Uterus (tissue), 4 donors: ENCODE data around the gene MOB3A. TPM values are rescaled to one million over a fixed set of nuclear protein-coding genes. Genes with fewer than 3 reads are reported as not detected.

Source experiments
- DNase-seq, 2 donors: peaks; one replicate each; pipeline ENCODE4 v3.0.0-alpha.2; 2019 to 2020
- H3K27ac ChIP-seq, 2 donors: fragments of 200-600 bp; sonication (generic); 1 replicate in 1 of 2; 2 replicates in 1 of 2; pipeline ENCODE4 v1.5.1; 2016 to 2018
- H3K27me3 ChIP-seq, 2 donors: fragments of 200-600 bp; sonication (generic); one replicate each; pipeline ENCODE4 v1.5.1; 2018 to 2019; ENCODE audit warnings: control low read depth in 1 of 2
- H3K36me3 ChIP-seq, 2 donors: fragments of 200-600 bp; sonication (generic); one replicate each; pipeline ENCODE4 v1.5.1; 2019; ENCODE audit warnings: control low read depth in 1 of 2
- H3K4me1 ChIP-seq, 2 donors: fragments of 200-600 bp; sonication (generic); one replicate each; pipeline ENCODE4 v1.5.1; 2018 to 2019; ENCODE audit warnings: control low read depth in 1 of 2
- H3K4me3 ChIP-seq, 2 donors: fragments of 200-600 bp; sonication (generic); 1 replicate in 1 of 2; 2 replicates in 1 of 2; pipeline ENCODE4 v1.5.1; 2018 to 2019; ENCODE audit warnings: mild to moderate bottlenecking in 1 of 2
- H3K9me3 ChIP-seq, 2 donors: fragments of 200-600 bp; sonication (generic); one replicate each; pipeline ENCODE4 v1.5.1; 2019; ENCODE audit warnings: control low read depth in 1 of 2
- POLR2A ChIP-seq, 2 donors: fragments of 450-650 bp; IDR thresholded peaks; one replicate each; pipeline ENCODE4 v1.6.1; 2016; ENCODE audit warnings: antibody characterized with exemption in 2 of 2, mild to moderate bottlenecking in 1 of 2, moderate library complexity in 1 of 2
- intact Hi-C: fragments of 100-400 bp; cut with DNase I; formaldehyde crosslinking; loops from one replicate; pipeline ENCODE4 v1.15.1; 2023; ENCODE audit warnings: low total_unique reads
- total RNA-seq, 4 donors: library from RNA; depleted of rRNA in 3 of 4; stranded (reverse); fragments of >200 nt in 3 of 4; gene quantifications; one replicate each; pipeline versions ENCODE4 v1.1.0 to v1.2.4, GENCODE V29; 2014 to 2023
- TF ChIP-seq, protein P1 (sequence below), 4 experiments: fragments of 200-600 bp in 2 of 4; fragments of 450-650 bp in 2 of 4; sonication (generic) in 2 of 4; IDR thresholded peaks; one replicate each; pipeline ENCODE4 v1.5.1; 2016 to 2019; ENCODE audit warnings: antibody characterized with exemption in 4 of 4, mild to moderate bottlenecking in 2 of 4, moderate library complexity in 1 of 4
- donor health status: DM: yes; HTN: yes; CAD: no.

Gene MOB3A
- total RNA-seq, 4 donors from 2014 or later, result 10.2 to 81.4 (median 20.7) TPM

DNA sequence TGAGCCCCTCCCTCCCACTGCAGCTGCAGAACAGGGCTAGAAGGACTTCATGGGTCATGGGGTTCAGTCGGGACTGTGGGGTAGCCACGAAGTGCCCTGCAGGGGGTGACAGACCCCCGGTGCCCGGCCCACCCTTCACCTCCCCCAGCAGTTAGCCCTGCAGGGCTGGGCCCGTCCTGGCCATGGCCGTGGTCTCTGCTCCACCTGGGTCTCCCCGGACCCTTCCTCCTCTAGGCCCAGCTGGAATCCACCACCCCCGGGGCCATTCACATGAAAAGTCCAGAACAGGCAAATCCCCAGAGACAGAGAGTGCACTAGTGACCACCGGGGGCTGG is 62.3 kb downstream of the MOB3A start:
- no peak for DNase-seq
- Histone ChIP-seq H3K27ac (peak overlapping the region in 1 of 2 donors; percentile 81), H3K36me3 (no peaks in the 10 kb centered on the region), H3K27me3 (no peaks in the 10 kb centered on the region), H3K4me3 (no peak overlapping the region), H3K4me1 (no peaks in the 10 kb centered on the region), H3K9me3 (no peaks in the 10 kb centered on the region)
- TF ChIP-seq, protein P1, sequence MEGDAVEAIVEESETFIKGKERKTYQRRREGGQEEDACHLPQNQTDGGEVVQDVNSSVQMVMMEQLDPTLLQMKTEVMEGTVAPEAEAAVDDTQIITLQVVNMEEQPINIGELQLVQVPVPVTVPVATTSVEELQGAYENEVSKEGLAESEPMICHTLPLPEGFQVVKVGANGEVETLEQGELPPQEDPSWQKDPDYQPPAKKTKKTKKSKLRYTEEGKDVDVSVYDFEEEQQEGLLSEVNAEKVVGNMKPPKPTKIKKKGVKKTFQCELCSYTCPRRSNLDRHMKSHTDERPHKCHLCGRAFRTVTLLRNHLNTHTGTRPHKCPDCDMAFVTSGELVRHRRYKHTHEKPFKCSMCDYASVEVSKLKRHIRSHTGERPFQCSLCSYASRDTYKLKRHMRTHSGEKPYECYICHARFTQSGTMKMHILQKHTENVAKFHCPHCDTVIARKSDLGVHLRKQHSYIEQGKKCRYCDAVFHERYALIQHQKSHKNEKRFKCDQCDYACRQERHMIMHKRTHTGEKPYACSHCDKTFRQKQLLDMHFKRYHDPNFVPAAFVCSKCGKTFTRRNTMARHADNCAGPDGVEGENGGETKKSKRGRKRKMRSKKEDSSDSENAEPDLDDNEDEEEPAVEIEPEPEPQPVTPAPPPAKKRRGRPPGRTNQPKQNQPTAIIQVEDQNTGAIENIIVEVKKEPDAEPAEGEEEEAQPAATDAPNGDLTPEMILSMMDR (IDR thresholded peaks at IDR 0.05), result no peak
- no peak for TF ChIP-seq POLR2A (IDR thresholded peaks at IDR 0.05)
- intact Hi-C loops, result no loop called here

DNA sequence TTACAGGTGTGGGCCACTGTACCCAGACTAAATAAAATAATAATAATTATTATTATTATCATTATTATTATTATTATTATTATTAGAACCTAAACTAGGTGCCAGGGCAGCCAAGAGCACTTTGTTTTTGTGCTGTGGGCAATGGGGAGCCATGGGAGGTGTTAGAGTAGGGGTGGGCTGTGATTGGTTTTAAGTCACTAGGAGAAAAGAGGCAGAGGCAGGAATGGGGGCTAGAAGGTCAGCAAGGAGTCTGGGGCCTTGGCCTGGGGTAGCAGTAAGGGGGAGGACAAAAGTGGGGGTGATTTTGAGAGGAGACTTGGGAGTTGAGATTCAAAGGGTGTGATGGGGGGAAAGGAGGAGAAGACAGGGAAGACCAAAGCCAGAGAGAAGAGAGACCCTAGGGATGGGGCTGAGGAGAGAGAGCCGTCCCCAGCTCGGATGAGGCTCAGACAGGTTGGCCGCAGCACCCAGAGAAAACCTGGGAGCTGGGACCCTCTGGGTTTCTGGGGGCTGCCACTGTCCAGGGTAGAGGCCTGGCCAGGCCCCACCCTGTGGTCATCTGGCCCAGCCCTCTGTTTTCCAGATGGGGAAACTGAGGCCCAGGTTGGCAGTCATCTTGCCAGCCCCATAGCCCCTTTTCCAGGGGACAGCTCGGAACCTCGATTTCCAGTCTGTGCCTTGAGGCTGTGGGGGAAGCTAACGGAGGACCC is 62.9 kb downstream of the MOB3A start:
- TF ChIP-seq, protein P1 (IDR thresholded peaks at IDR 0.05), result no peak
- TF ChIP-seq POLR2A (IDR thresholded peaks at IDR 0.05), result no peak
- H3K36me3 ChIP-seq, result no peaks in the 10 kb centered on the region
- no peak overlapping the region for H3K4me3 ChIP-seq
- H3K27ac ChIP-seq, result peak overlapping the region; percentile 81 to 90
- DNase-seq, result no peak
- no peaks in the 10 kb centered on the region for H3K9me3 ChIP-seq
- no peaks in the 10 kb centered on the region for H3K4me1 ChIP-seq
- H3K27me3 ChIP-seq, result no peaks in the 10 kb centered on the region
- intact Hi-C loops, result no loop called here

DNA sequence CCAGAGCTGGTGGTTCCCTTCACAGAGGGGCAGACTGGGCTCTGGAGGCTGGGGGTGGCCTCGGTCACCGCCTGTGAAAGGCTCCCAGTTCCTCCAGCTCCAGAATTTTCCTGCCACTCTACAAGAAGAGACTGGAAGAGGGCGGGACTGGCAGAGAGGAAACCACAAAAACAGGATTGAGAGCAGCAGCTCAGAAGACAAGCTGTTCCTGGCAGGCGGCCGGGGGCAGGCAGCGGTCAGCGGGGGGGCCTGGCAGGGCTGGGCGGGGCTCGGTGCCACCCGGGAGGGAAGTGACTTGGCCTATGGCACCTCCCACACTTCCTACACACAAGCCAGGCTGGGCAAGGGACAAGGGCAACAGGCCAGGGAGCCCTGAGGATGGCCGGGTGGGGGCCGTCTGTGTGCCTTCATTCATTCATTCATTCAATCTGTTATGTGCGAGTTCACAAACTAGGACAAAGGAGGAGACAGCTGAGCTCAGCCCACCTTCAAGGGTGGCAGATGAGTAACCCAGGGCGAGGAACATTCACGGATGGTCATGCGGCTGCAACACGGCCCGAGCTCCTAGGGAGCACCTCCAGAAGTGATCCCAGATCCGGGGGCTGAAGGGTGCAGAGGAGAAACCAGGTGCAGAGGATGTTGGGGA is 63.7 kb downstream of the MOB3A start:
- H3K27ac ChIP-seq, result peak overlapping the region; percentile 81 to 90
- no peak overlapping the region for H3K4me3 ChIP-seq
- TF ChIP-seq, protein P1 (IDR thresholded peaks at IDR 0.05), result no peak
- peak; percentile 33 to 60 for TF ChIP-seq POLR2A (IDR thresholded peaks at IDR 0.05)
- H3K9me3 ChIP-seq, result no peaks in the 10 kb centered on the region
- DNase-seq, result peak; percentile 89 to 93
- intact Hi-C loops, result no loop called here
- H3K36me3 ChIP-seq, result no peaks in the 10 kb centered on the region
- H3K27me3 ChIP-seq, result no peaks in the 10 kb centered on the region
- no peaks in the 10 kb centered on the region for H3K4me1 ChIP-seq

DNA sequence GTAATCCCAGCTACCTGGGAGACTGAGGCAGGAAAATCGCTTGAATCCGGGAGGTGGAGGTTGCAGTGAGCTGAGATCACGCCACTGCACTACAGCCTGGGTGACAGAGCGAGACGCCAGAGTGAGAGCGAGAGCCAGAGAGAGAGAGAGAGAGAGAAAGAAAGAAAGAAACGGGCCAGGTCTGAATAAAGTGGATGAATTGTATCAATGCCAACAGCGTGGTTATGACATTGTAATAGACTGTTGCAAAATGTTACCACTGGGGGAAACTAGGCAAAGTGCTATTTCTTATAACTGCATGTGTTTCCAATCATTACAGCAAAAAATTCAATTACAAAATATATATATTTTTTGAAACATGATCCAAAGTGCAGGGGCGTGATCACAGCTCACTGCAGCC is 68.8 kb downstream of the MOB3A start:
- Histone ChIP-seq H3K36me3 (no peaks in the 10 kb centered on the region), H3K27ac (no peak overlapping the region), H3K4me3 (no peak overlapping the region), H3K9me3 (no peaks in the 10 kb centered on the region), H3K4me1 (no peaks in the 10 kb centered on the region), H3K27me3 (no peaks in the 10 kb centered on the region)
- DNase-seq, result no peak
- intact Hi-C loops, result no loop called here
- no peak for TF ChIP-seq POLR2A (IDR thresholded peaks at IDR 0.05)
- TF ChIP-seq, protein P1 (IDR thresholded peaks at IDR 0.05), result no peak

DNA sequence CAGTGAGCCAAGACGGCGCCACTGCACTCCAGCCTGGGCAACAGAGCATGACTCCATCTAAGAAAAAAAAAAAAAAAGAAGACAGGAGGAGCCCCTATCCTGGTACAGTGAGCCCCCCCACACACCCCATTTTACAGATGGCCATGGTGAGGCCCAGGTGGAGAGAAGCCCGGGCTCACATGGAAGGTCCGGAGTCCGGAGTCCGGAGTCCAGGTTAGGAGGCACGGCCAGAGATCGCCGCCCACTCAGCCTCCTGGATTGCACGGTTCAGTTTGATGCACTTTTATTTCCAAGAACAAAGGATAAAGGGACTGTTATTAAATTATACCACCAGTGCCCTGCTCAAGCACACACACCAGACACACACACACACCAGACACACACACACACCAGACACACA is 69.4 kb downstream of the MOB3A start:
- DNase-seq, result no peak
- no peaks in the 10 kb centered on the region for H3K4me1 ChIP-seq
- H3K9me3 ChIP-seq, result no peaks in the 10 kb centered on the region
- no peaks in the 10 kb centered on the region for H3K36me3 ChIP-seq
- no peak overlapping the region for H3K4me3 ChIP-seq
- TF ChIP-seq, protein P1 (IDR thresholded peaks at IDR 0.05), result no peak
- no peak for TF ChIP-seq POLR2A (IDR thresholded peaks at IDR 0.05)
- intact Hi-C loops, result no loop called here
- H3K27me3 ChIP-seq, result no peaks in the 10 kb centered on the region
- H3K27ac ChIP-seq, result no peak overlapping the region
